GM23338 (cell line): ENCODE measurements around the gene MSN.

ENCODE experiments used
- EZH2 ChIP-seq: fragments of 200-600 bp; sonication (generic); IDR thresholded peaks from one replicate; pipeline ENCODE4 v1.8.0; 2017; ENCODE audit warnings: antibody characterized with exemption, mild to moderate bottlenecking, low read depth; ENCODE audit not compliant: unreplicated experiment
- TF ChIP-seq, protein P1 (sequence below), 2 experiments: fragments of 200-600 bp in 1 of 2; sonication (generic) in 1 of 2; conservative IDR thresholded peaks; 2 replicates each; pipeline versions ENCODE4 v1.5.1 to v1.6.1; 2016 to 2017; ENCODE audit warnings: antibody characterized with exemption in 2 of 2, low read depth in 2 of 2, mild to moderate bottlenecking in 2 of 2, moderate library complexity in 1 of 2
- TF ChIP-seq, protein P2 (sequence below): IDR thresholded peaks from one replicate; pipeline ENCODE4 v1.6.1; 2018; ENCODE audit warnings: antibody characterized with exemption; ENCODE audit not compliant: unreplicated experiment

DNA sequence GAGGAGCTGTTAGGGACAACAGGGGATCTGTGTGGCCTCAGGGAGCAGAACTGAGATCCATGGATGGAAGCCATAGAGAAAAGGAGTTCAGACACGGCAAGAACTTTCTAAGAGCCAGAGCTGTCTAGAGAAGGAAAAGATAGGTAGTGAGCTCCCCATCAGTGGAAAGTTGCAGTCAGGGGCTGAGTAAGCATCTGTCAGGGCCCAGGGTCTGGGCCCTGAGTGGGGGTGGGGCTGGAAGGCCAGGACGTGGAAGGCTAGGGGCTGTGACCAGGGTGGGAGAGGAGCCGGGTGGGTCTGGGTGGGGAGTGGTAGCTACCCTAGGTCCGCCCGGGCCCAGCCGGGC is 324 bp upstream of the MSN start:
- TF ChIP-seq EZH2, result no peak
- TF ChIP-seq, protein P1, sequence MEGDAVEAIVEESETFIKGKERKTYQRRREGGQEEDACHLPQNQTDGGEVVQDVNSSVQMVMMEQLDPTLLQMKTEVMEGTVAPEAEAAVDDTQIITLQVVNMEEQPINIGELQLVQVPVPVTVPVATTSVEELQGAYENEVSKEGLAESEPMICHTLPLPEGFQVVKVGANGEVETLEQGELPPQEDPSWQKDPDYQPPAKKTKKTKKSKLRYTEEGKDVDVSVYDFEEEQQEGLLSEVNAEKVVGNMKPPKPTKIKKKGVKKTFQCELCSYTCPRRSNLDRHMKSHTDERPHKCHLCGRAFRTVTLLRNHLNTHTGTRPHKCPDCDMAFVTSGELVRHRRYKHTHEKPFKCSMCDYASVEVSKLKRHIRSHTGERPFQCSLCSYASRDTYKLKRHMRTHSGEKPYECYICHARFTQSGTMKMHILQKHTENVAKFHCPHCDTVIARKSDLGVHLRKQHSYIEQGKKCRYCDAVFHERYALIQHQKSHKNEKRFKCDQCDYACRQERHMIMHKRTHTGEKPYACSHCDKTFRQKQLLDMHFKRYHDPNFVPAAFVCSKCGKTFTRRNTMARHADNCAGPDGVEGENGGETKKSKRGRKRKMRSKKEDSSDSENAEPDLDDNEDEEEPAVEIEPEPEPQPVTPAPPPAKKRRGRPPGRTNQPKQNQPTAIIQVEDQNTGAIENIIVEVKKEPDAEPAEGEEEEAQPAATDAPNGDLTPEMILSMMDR (conservative IDR thresholded peaks at IDR 0.05; ENCODE audit: low read depth in 2 of 2), result no peak
- TF ChIP-seq, protein P2, sequence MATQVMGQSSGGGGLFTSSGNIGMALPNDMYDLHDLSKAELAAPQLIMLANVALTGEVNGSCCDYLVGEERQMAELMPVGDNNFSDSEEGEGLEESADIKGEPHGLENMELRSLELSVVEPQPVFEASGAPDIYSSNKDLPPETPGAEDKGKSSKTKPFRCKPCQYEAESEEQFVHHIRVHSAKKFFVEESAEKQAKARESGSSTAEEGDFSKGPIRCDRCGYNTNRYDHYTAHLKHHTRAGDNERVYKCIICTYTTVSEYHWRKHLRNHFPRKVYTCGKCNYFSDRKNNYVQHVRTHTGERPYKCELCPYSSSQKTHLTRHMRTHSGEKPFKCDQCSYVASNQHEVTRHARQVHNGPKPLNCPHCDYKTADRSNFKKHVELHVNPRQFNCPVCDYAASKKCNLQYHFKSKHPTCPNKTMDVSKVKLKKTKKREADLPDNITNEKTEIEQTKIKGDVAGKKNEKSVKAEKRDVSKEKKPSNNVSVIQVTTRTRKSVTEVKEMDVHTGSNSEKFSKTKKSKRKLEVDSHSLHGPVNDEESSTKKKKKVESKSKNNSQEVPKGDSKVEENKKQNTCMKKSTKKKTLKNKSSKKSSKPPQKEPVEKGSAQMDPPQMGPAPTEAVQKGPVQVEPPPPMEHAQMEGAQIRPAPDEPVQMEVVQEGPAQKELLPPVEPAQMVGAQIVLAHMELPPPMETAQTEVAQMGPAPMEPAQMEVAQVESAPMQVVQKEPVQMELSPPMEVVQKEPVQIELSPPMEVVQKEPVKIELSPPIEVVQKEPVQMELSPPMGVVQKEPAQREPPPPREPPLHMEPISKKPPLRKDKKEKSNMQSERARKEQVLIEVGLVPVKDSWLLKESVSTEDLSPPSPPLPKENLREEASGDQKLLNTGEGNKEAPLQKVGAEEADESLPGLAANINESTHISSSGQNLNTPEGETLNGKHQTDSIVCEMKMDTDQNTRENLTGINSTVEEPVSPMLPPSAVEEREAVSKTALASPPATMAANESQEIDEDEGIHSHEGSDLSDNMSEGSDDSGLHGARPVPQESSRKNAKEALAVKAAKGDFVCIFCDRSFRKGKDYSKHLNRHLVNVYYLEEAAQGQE, result no peak
